Stimulated activated CD4-positive, alpha-beta T cell treated with anti-CD3 and anti-CD28 coated beads, Interleukin-2, amount 100 ng/mL, for 24 hours (primary cell): ENCODE data around the gene MUC6.

Experiments
- DNase-seq, 2 donors: peaks; one replicate each; pipeline ENCODE4 v3.0.0-alpha.2; 2020

Gene MUC6, protein sequence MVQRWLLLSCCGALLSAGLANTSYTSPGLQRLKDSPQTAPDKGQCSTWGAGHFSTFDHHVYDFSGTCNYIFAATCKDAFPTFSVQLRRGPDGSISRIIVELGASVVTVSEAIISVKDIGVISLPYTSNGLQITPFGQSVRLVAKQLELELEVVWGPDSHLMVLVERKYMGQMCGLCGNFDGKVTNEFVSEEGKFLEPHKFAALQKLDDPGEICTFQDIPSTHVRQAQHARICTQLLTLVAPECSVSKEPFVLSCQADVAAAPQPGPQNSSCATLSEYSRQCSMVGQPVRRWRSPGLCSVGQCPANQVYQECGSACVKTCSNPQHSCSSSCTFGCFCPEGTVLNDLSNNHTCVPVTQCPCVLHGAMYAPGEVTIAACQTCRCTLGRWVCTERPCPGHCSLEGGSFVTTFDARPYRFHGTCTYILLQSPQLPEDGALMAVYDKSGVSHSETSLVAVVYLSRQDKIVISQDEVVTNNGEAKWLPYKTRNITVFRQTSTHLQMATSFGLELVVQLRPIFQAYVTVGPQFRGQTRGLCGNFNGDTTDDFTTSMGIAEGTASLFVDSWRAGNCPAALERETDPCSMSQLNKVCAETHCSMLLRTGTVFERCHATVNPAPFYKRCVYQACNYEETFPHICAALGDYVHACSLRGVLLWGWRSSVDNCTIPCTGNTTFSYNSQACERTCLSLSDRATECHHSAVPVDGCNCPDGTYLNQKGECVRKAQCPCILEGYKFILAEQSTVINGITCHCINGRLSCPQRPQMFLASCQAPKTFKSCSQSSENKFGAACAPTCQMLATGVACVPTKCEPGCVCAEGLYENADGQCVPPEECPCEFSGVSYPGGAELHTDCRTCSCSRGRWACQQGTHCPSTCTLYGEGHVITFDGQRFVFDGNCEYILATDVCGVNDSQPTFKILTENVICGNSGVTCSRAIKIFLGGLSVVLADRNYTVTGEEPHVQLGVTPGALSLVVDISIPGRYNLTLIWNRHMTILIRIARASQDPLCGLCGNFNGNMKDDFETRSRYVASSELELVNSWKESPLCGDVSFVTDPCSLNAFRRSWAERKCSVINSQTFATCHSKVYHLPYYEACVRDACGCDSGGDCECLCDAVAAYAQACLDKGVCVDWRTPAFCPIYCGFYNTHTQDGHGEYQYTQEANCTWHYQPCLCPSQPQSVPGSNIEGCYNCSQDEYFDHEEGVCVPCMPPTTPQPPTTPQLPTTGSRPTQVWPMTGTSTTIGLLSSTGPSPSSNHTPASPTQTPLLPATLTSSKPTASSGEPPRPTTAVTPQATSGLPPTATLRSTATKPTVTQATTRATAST (N-terminal part only)

DNA sequence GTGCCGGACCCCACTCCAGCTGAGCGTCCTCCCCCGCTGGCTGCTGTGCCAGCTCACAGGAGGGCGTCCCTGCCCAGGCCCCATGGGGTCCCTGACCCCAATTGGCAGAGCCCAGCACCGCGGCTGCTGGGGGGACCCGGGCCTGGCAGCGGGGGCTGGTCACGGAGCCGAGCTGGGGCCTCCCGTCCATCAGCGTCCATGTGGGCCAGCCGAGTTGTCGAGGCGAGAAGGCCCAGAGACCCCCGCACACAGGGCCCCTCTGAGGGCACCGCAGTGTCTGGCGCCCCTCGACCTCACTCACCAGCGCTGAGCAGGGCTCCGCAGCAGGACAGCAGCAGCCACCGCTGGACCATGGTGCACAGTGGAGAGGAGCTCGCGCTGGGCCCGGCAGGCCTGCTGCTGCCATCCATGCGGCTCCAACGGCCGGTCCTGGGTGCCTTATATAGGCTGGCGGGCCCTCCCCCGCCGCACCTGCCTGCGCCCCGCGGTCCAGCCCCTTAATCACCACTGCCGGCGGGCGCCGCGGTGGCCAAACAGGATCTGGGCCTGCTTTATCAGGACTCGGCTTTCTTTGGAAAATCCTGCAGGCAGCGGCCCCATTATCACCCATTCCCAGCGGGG lies at the start of gene MUC6:
Gene MUC6, minus strand, starts transcription at position 416 of the 621 bp plus-strand sequence. Its CDS starts 63 bp downstream, at position 353.
- no peak for DNase-seq

- no peak for DNase-seq
Observed at GRCh38 chr11:1085440-1086170, 49.1 kb upstream of the MUC6 start.

DNA sequence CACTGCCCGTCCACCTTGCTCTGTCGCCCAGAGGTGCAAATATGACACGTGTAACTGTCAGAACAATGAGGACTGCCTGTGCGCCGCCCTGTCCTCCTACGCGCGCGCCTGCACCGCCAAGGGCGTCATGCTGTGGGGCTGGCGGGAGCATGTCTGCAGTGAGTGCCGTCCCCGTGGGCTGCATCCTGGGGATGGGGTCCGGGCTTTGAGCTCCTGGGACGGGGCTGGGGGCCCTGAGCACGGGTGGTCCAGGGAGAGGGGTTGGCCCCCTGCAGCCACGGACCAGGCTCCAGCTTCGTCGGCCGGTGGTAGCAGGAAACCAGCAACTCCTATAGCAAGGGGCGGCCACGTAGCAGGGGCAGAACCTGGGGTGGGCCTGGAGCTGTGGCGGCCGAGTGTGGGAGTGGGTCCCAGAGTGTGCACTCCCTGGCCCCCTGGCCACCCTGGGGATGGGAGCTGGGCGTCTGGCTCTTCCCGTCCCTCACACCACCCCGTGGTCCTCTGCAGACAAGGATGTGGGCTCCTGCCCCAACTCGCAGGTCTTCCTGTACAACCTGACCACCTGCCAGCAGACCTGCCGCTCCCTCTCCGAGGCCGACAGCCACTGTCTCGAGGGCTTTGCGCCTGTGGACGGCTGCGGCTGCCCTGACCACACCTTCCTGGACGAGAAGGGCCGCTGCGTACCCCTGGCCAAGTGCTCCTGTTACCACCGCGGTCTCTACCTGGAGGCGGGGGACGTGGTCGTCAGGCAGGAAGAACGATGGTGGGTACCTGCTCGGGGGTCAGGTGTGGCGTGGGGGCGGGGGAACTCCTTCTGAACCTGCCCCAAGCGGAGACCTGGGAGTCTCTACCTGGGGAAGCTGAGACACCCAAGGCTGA lies 48.3 kb upstream of the MUC6 start:
- DNase-seq, result no peak

DNA sequence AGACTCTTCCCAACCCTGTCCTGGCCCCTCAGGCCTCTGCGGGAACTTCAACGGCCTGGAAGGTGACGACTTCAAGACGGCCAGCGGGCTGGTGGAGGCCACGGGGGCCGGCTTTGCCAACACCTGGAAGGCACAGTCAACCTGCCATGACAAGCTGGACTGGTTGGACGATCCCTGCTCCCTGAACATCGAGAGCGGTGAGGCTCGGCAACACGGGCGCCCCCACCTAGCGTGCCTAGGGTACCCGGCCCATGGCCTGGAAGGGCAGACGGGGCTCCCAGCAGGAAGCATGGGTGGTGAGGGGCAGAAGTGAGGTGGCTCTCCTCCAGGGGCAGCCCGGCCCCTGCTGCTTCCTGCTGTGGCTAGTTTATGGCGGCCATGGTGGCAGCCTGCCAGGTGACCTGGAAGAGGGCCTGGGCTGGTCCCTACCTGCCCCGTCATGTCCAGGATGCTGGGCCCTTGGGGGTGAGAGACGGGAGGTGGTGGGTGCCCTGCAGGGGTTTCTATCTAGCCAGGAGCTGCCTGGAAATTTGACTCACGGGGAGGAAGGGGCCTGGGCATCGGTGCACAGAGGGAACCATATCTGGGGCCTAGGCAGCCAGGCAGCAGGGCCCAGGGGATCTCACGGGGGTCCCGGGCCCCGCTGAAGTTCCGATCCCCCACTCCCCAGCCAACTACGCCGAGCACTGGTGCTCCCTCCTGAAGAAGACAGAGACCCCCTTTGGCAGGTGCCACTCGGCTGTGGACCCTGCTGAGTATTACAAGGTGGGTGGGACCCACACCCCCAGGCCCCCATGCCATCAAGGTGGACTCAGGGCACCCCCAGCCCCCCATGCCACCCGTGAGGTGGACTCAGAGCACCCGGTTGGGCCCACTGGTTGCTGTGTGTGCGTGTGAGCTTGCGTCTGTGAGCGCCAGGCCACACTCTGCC lies 47.4 kb upstream of the MUC6 start:
- no peak for DNase-seq

- DNase-seq, result no peak
Observed at GRCh38 chr11:1082728-1083620, 46.5 kb upstream of the MUC6 start.

DNA sequence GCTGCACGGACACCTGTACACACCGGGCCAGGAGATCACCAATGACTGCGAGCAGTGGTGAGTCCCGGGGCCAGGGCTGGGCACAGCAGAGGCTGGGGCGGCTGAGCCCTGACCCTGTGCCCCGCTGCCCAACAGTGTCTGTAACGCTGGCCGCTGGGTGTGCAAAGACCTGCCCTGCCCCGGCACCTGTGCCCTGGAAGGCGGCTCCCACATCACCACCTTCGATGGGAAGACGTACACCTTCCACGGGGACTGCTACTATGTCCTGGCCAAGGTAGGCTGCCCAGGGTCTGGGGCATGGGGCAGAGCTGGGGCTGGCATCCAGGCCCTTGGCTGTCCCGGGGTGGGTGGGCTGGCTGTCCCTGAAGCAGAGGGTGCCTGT lies 45.8 kb upstream of the MUC6 start:
- no peak for DNase-seq

DNA sequence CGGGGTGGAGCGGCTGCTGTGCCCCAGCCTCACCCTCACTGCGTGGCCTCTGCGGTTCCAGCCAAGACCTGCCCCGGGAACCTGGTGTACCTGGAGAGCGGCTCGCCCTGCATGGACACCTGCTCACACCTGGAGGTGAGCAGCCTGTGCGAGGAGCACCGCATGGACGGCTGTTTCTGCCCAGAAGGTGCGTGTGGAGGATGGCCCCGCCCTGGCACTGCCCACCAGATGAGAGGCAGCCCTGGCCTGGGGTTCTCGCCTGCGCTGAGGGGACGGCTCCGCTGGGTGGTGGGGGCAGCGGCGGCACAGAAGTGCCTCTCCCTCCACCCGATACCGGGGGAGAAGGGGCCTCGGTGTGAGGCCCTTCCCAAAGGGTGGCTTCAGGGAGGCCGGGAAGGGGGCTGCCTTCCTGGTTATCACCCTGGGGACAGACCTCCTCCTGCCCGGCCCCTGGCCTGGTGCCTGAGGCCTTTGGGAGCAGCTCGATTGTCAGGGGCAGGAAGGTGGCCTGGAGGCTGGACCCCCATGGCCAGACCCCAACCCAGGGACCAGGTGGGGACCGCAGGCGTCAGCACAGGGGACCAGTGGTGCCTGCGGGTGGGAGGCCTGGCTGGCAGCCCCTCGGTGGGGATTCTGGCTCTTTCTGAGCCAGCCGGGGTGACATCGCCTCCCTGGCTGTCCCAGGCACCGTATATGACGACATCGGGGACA lies 45.2 kb upstream of the MUC6 start:
- DNase-seq, result no peak

GRCh38 chr11:1078191-1078601 lies 41.7 kb upstream of the MUC6 start:
- DNase-seq, result no peak

DNA sequence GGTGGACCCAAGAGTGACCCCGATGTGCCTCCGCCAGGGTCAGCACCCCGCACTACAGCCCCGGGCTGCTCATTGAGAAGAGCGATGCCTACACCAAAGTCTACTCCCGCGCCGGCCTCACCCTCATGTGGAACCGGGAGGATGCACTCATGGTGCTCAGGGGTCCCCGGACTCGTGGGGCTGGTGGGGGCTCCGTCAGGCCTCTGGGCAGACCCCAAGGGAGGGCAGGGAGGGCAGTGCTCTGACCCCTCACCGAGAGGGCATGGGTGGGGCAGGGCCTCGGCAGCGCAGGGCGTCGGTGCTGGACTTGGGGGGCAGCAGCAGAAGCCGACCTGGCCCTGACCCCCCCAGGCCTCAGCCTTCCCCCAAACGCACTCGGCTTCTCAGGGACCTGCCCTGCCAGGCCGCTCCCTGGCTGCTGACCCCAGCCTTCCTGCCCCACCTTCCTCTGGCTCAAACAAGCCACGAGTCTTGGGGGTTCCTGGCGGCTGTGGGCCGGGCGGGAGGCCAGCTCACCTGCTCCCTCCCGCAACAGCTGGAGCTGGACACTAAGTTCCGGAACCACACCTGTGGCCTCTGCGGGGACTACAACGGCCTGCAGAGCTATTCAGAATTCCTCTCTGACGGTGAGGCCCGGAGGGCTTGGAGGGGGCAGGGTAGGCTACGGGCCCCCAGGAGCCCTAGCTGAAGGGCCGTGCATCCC lies 41.0 kb upstream of the MUC6 start:
- DNase-seq, result no peak

GRCh38 chr11:1077033-1077416 lies 40.5 kb upstream of the MUC6 start:
- DNase-seq, result no peak

- no peak for DNase-seq
Observed at GRCh38 chr11:1076061-1076665, 39.6 kb upstream of the MUC6 start.

DNA sequence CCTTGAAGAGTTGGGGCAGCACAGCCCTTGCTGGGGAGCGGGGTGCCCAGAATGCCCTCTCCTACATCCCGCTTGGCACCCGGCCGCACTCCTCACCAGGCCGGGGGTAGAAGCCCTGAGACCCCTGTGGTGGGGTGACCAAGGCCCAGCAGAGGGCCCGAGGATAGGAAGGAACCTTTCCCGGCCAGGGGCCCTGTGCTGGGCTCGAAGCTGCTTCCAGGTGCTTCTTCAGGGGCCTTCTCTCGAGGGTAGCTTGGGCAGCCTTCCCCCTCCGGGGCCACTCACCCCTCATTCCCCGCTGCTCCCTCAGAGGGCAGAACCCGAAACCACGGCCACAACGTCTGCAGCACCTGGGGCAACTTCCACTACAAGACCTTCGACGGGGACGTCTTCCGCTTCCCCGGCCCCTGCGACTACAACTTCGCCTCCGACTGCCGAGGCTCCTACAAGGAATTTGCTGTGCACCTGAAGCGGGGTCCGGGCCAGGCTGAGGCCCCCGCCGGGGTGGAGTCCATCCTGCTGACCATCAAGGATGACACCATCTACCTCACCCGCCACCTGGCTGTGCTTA lies 38.9 kb upstream of the MUC6 start:
- DNase-seq, result no peak

DNA sequence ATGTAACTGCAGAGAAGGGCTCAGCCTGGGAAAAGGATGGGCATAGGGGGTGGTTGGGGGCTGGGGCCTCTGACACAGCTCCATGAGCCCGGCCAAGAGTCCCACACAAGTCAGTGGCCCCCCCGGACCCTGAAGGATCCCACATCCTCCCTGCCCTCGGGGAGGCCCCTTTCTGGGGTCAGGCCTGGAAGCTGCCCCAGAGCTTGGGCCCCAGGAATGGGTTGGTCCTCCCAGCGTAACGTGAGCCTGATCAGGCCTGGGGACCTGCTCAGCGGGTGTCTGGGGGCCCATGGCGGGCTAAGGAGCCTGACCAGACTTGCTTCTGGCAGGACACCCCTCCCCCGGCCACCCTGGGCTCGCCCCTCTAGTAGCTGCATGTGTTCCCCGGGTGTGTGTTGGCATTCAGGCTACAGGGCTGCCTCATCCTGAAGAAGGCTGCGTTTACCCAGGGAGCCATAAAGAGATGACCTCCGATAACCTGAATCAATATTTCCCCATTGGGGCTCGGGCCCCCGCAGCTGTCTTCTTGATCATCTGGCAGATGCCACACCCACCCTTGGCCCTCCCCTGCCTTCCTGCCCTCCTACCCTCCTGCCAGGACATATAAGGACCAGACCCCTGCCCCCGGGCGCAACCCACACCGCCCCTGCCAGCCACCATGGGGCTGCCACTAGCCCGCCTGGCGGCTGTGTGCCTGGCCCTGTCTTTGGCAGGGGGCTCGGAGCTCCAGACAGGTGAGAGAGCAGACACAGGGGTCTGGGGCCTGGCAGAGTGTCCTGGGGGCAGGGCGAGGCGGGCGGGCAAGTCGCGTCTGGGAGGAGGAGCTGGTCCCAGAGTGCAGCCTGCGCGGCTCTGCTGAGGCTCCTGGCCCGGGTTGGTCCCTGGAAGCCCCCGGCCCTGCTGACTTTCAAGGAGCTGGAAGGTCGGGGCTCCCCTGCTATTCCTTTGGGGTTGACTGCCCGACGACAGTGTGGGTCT lies 38.0 kb upstream of the MUC6 start, which contains the start of gene MUC2:
Gene MUC2, plus strand, starts transcription at position 631 of the 978 bp plus-strand sequence.
- DNase-seq, result no peak

DNA sequence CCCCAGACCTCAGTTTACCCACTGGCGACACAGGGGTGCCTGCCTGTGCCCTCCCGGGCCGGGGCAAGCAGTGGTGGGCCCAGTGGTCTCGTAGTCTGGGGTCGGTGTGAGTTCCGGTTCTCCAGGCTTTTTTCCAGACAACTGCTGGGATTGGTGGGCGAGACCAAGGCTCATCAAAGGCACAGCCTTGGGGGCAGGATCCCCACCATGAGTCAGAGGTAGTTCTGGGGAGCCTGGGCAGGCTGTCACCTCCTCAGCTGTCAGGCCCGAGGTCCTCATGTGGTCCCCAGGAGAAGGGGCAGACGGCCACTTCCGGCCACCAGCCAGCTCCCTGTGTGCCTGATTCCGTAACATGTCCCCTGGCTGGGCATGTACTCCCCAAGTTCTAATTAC lies 37.3 kb upstream of the MUC6 start:
- no peak for DNase-seq

- no peak for DNase-seq
Observed at GRCh38 chr11:1073261-1073724, 36.8 kb upstream of the MUC6 start.
